GM23248 (cell line): ENCODE measurements around the gene VPS13D. TPM values are rescaled to one million over a fixed set of nuclear protein-coding genes. Genes with fewer than 3 reads are reported as not detected.

Source experiments
- DNase-seq: peaks from one replicate; pipeline ENCODE4 v3.0.0-alpha.2; 2015
- H2AFZ ChIP-seq: fragments of 200-600 bp; sonication (generic); 2 replicates; pipeline ENCODE4 v1.6.1; 2016; ENCODE audit warnings: antibody characterized with exemption
- H3F3A ChIP-seq: fragments of 200-600 bp; sonication (generic); 2 replicates; pipeline ENCODE4 v1.6.1; 2016; ENCODE audit warnings: mild to moderate bottlenecking, antibody characterized with exemption, mixed run types; ENCODE audit not compliant: insufficient read depth
- H3K27ac ChIP-seq: fragments of 200-600 bp; sonication (generic); 2 replicates; pipeline ENCODE4 v1.5.1; 2016; ENCODE audit warnings: mild to moderate bottlenecking
- H3K27me3 ChIP-seq: fragments of 200-600 bp; sonication (generic); replicated peaks from 2 replicates; pipeline ENCODE4 v1.6.1; 2016; ENCODE audit warnings: mild to moderate bottlenecking; ENCODE audit not compliant: insufficient read depth
- H3K36me3 ChIP-seq: fragments of 200-600 bp; sonication (generic); 2 replicates; pipeline ENCODE4 v1.6.1; 2016; ENCODE audit warnings: low read depth, mild to moderate bottlenecking
- H3K4me1 ChIP-seq: fragments of 200-600 bp; sonication (generic); 2 replicates; pipeline ENCODE4 v1.6.1; 2016; ENCODE audit warnings: mild to moderate bottlenecking; ENCODE audit not compliant: insufficient read depth
- H3K4me2 ChIP-seq: fragments of 200-600 bp; sonication (generic); one replicate; pipeline ENCODE4 v1.6.1; 2016; ENCODE audit warnings: mild to moderate bottlenecking; ENCODE audit not compliant: unreplicated experiment
- H3K4me3 ChIP-seq: fragments of 200-600 bp; sonication (generic); 2 replicates; pipeline ENCODE4 v1.5.1; 2016; ENCODE audit warnings: mild to moderate bottlenecking
- H3K79me2 ChIP-seq: fragments of 200-600 bp; sonication (generic); 2 replicates; pipeline ENCODE4 v1.6.1; 2016; ENCODE audit warnings: mild to moderate bottlenecking; ENCODE audit not compliant: insufficient read depth
- H3K9ac ChIP-seq: fragments of 200-600 bp; sonication (generic); 2 replicates; pipeline ENCODE4 v1.6.1; 2016; ENCODE audit warnings: mild to moderate bottlenecking
- H3K9me2 ChIP-seq: fragments of 200-600 bp; sonication (generic); 2 replicates; pipeline ENCODE4 v1.6.1; 2016; ENCODE audit warnings: mixed run types, mild to moderate bottlenecking, moderate library complexity; ENCODE audit not compliant: insufficient read depth
- H3K9me3 ChIP-seq: fragments of 200-600 bp; sonication (generic); one replicate; pipeline ENCODE4 v1.6.1; 2017; ENCODE audit warnings: low read depth
- H4K20me1 ChIP-seq: fragments of 200-600 bp; sonication (generic); 2 replicates; pipeline ENCODE4 v1.6.0; 2016; ENCODE audit not compliant: insufficient read depth
- EZH2 ChIP-seq: fragments of 200-600 bp; sonication (generic); IDR thresholded peaks from 2 replicates; pipeline ENCODE4 v1.6.1; 2018; ENCODE audit warnings: antibody characterized with exemption, mild to moderate bottlenecking; ENCODE audit not compliant: insufficient read depth, poor library complexity, severe bottlenecking
- EZH2phosphoT487 ChIP-seq: fragments of 200-600 bp; sonication (generic); IDR thresholded peaks from 2 replicates; pipeline ENCODE4 v1.6.1; 2018; ENCODE audit warnings: antibody characterized with exemption, moderate library complexity, mild to moderate bottlenecking, low read depth; ENCODE audit not compliant: insufficient read depth
- WGBS, 2 experiments: methylation state at CpG; one replicate each; pipeline ENCODE4 v1.1.6; 2015 to 2017; ENCODE audit warnings: low lambda C conversion rate in 2 of 2, low coverage in 1 of 2; ENCODE audit errors: missing lambda C conversion rate in 2 of 2; 5-methylcytosine and 5-hydroxymethylcytosine counted together
- in situ Hi-C: fragments of 300-500 bp; cut with MboI; formaldehyde crosslinking; loops from 2 replicates; pipeline ENCODE4 v1.15.0; 2020
- polyA plus RNA-seq: library from polyadenylated mRNA; unstranded; fragments of >200 nt; fragmentation: Nextera tagmentation; extraction: Ambion mirVana; gene quantifications from 2 replicates; pipeline ENCODE4 v1.2.1, GENCODE V29; 2016
- total RNA-seq: library from RNA; depleted of rRNA; stranded (reverse); fragments of >200 nt; shearing (Covaris generic); gene quantifications from 2 replicates; pipeline ENCODE4 v1.2.3, GENCODE V29; 2014

VPS13D gene
- total and polyA plus RNA-seq, 2 experiments from 2014 or later, result 6.8 to 16.4 TPM

DNA sequence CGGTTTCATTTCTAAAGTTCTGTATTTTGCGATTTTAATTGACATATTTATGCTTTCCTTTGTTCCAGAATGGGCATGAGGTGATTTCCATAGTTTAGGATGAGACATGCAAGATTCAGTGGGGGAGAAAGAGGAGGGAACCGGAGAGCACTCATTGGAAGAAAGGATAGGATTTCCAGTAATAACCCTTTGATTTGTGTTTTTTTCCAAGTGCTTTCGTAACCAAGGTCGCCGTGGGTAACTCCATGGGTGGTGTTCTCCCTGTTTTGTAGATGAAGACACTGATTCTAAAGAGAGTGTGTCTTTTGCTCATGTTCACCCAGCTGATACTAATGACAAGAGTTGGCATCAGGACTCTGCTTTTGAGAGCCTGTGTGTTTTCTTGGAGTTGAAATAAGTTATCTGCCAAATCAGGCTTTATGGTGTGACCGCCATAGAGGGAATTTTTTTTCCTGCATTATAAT, 218.1 kb downstream of the VPS13D start:
- peak overlapping the region; percentile 75 for H3K9ac ChIP-seq
- TF ChIP-seq EZH2, result no peak
- TF ChIP-seq EZH2phosphoT487, result no peak
- H3K4me1 ChIP-seq, result peaks cover 42% of the 10 kb centered on the region
- H3K36me3 ChIP-seq, result no peaks in the 10 kb centered on the region
- no peaks in the 10 kb centered on the region for H3K9me3 ChIP-seq
- no peaks in the 10 kb centered on the region for H3K9me2 ChIP-seq
- peak overlapping the region; percentile 94 for H3K27ac ChIP-seq
- H3K79me2 ChIP-seq, result 0 out of 2 replicates have a peak, but pooled peaks cover 3% of the 10 kb centered on the region
- in situ Hi-C loops, result no loop called here
- peak overlapping the region; percentile 52 for H3K4me3 ChIP-seq
- H3F3A ChIP-seq, result peaks cover 39% of the 10 kb centered on the region
- DNase-seq, result peak; percentile 71
- H3K27me3 ChIP-seq, result no peaks in the 10 kb centered on the region
- no peaks in the 10 kb centered on the region for H4K20me1 ChIP-seq
- 17% methylated on average over 7 of the region's 7 CpGs for WGBS, 2 experiments
- H2AFZ ChIP-seq, result no peak overlapping the region
- H3K4me2 ChIP-seq, result peak overlapping the region; percentile 76

- peak overlapping the region; percentile 76 for H3K4me2 ChIP-seq
- H3K9me2 ChIP-seq, result no peaks in the 10 kb centered on the region
- in situ Hi-C loops, result no loop called here
- no peaks in the 10 kb centered on the region for H3K9me3 ChIP-seq
- no peak for TF ChIP-seq EZH2phosphoT487
- TF ChIP-seq EZH2, result no peak
- DNase-seq, result peak; percentile 65
- H4K20me1 ChIP-seq, result no peaks in the 10 kb centered on the region
- no peaks in the 10 kb centered on the region for H3K27me3 ChIP-seq
- peak overlapping the region; percentile 75 for H3K9ac ChIP-seq
- H3K79me2 ChIP-seq, result 0 out of 2 replicates have a peak, but pooled peaks cover 8% of the 10 kb centered on the region
- no peak overlapping the region for H2AFZ ChIP-seq
- WGBS, 2 experiments, result 12 to 15% methylated on average over 3 of the region's 3 CpGs
- peaks cover 47% of the 10 kb centered on the region for H3K4me1 ChIP-seq
- peak overlapping the region; percentile 57 for H3K4me3 ChIP-seq
- peaks cover 41% of the 10 kb centered on the region for H3F3A ChIP-seq
- peak overlapping the region; percentile 94 for H3K27ac ChIP-seq
- no peaks in the 10 kb centered on the region for H3K36me3 ChIP-seq
Observed at GRCh38 chr1:12448746-12449177, 218.9 kb downstream of the VPS13D start.

DNA sequence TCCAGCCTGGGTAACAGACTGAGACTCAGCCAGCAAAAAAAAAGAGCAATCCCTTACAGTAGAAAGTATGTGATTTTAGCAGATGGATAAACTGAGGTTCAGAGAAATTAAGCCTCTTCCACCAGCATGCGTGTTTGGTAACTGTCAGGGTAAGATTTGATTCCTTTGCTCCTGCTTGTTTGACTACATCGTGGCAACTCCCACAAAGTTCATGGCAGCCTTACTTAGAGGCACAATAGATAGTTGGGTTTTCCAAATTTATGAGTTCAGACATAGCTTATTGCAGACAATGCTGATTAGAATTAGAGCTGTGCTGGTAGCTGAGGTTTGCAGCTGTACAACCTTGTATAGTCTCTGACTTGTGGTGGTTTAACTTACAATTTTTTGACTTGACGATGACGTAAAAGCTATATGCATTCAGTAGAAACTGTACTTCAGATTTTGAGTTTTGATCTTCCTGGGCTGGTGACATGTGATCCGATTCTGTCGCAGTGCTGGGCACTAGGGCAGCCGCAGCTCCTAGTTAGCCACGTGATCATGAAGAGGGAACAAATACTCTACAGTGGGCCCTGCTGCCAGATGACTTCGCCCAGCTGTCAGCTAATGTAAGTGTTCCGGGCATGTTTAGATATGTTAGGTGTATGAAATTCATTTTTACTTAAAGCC, 220.4 kb downstream of the VPS13D start:
- Histone ChIP-seq H3K36me3 (no peaks in the 10 kb centered on the region), H3K27me3 (no peaks in the 10 kb centered on the region), H3K9me2 (no peaks in the 10 kb centered on the region), H3K27ac (peak overlapping the region; percentile 94), H3K4me3 (no peak overlapping the region), H3K4me1 (peaks cover 62% of the 10 kb centered on the region), H3K9me3 (no peaks in the 10 kb centered on the region), H3K79me2 (0 out of 2 replicates have a peak, but pooled peaks cover 8% of the 10 kb centered on the region), H3F3A (peaks cover 56% of the 10 kb centered on the region), H3K9ac (no peak overlapping the region; the same call in 1 of the 2 replicates), H3K4me2 (peak overlapping the region; percentile 76), H4K20me1 (no peaks in the 10 kb centered on the region), H2AFZ (no peak overlapping the region)
- TF ChIP-seq EZH2, result no peak
- TF ChIP-seq EZH2phosphoT487, result no peak
- DNase-seq, result no peak
- 57 to 65% methylated on average over 10 of the region's 10 CpGs for WGBS, 2 experiments
- in situ Hi-C loops, result no loop called here

GRCh38 chr1:12450756-12451559, 221.1 kb downstream of the VPS13D start:
- TF ChIP-seq EZH2phosphoT487 (no peak), EZH2 (no peak)
- WGBS, 2 experiments, result 75 to 77% methylated on average over 4 of the region's 4 CpGs
- Histone ChIP-seq H3K27ac (no peak overlapping the region), H3K79me2 (0 out of 2 replicates have a peak, but pooled peaks cover 8% of the 10 kb centered on the region), H3K36me3 (no peaks in the 10 kb centered on the region), H3K4me3 (no peak overlapping the region), H3K4me1 (peaks cover 69% of the 10 kb centered on the region), H3K9ac (no peak overlapping the region), H3K9me2 (no peaks in the 10 kb centered on the region), H3K9me3 (no peaks in the 10 kb centered on the region), H3K4me2 (no peak overlapping the region), H3K27me3 (no peaks in the 10 kb centered on the region), H3F3A (peaks cover 57% of the 10 kb centered on the region), H4K20me1 (no peaks in the 10 kb centered on the region), H2AFZ (no peak overlapping the region)
- no peak for DNase-seq
- in situ Hi-C loops, result no loop called here
